Measurements from ENCODE around the gene CYBB. TPM values are rescaled to one million over a fixed set of nuclear protein-coding genes. Genes with fewer than 3 reads are reported as not detected.

The CYBB gene
- polyA plus RNA-seq, 1 of the 3 experiments (the other 2 are of a cell fraction), result not detected

DNA sequence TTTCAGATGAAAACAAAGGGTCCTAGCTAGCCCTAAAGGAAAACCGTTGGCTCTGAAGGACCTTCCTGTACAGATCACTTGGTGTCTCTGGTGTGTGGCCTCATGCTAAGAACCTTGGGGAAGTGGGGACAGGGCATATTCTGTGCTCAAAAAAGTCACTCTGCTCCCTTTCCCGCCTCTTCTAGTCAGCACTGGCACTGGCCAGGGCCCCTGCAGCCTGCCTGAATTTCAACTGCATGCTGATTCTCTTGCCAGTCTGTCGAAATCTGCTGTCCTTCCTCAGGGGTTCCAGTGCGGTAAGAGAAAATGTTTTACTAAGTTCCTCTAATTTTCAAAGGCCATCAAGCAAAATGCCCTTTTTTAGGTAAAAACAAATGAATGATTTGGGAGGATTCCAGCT is 3.4 kb downstream of the CYBB start:
- Histone ChIP-seq H3K9ac (no peak overlapping the region), H3K9me2 (no peaks in the 10 kb centered on the region), H3K4me2 (no peak overlapping the region), H3K4me3 (ENCODE audit: low read depth in 2 of 2, low read length in 1 of 2) (no peak overlapping the region), H4K20me1 (ENCODE audit: insufficient read depth) (no peaks in the 10 kb centered on the region), H3K27me3 (ENCODE audit: insufficient read depth) (peaks cover 12% of the 10 kb centered on the region; the same call in 1 of the 2 replicates), H3K79me2 (ENCODE audit: insufficient read depth) (no peaks in the 10 kb centered on the region), H3K4me1 (ENCODE audit: control insufficient read depth in 1 of 2, insufficient read depth in 2 of 2, low read depth in 1 of 2, low read length in 1 of 2) (no peaks in the 10 kb centered on the region), H2AFZ (ENCODE audit: low read depth) (no peak overlapping the region), H3K36me3 (replicated peaks in 1 of 2; ENCODE audit: control insufficient read depth in 1 of 2, insufficient read depth in 2 of 2, low read length in 1 of 2) (no peaks in the 10 kb centered on the region), H3K9me3 (no peaks in the 10 kb centered on the region), H3K27ac (ENCODE audit: low read depth in 2 of 2, low read length in 1 of 2) (no peak overlapping the region), H3F3A (replicated peaks; ENCODE audit: insufficient read depth) (no peaks in the 10 kb centered on the region)
- no peak for TF ChIP-seq FOXJ3 (CRISPR knock-in tag; IDR thresholded peaks at IDR 0.05)
- no peak for TF ChIP-seq EZH2phosphoT487 (IDR thresholded peaks at IDR 0.05; ENCODE audit: borderline replicate concordance, low read depth)
- TF ChIP-seq, protein P1, sequence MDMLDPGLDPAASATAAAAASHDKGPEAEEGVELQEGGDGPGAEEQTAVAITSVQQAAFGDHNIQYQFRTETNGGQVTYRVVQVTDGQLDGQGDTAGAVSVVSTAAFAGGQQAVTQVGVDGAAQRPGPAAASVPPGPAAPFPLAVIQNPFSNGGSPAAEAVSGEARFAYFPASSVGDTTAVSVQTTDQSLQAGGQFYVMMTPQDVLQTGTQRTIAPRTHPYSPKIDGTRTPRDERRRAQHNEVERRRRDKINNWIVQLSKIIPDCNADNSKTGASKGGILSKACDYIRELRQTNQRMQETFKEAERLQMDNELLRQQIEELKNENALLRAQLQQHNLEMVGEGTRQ (IDR thresholded peaks at IDR 0.05; ENCODE audit: borderline replicate concordance, low read depth, low read length), result no peak
- TF ChIP-seq, protein P2, sequence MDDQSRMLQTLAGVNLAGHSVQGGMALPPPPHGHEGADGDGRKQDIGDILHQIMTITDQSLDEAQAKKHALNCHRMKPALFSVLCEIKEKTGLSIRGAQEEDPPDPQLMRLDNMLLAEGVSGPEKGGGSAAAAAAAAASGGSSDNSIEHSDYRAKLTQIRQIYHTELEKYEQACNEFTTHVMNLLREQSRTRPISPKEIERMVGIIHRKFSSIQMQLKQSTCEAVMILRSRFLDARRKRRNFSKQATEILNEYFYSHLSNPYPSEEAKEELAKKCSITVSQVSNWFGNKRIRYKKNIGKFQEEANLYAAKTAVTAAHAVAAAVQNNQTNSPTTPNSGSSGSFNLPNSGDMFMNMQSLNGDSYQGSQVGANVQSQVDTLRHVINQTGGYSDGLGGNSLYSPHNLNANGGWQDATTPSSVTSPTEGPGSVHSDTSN (IDR thresholded peaks at IDR 0.05), result no peak
- no peak for TF ChIP-seq GATA2 (CRISPR knock-in tag; IDR thresholded peaks at IDR 0.05)
- 5% methylated on average over 4 of the region's 4 CpGs for WGBS (ENCODE audit: low lambda C conversion rate)
- ChIA-PET CTCF (no interaction called here), POLR2A (no interaction called here)
- no peak for DNase-seq

DNA sequence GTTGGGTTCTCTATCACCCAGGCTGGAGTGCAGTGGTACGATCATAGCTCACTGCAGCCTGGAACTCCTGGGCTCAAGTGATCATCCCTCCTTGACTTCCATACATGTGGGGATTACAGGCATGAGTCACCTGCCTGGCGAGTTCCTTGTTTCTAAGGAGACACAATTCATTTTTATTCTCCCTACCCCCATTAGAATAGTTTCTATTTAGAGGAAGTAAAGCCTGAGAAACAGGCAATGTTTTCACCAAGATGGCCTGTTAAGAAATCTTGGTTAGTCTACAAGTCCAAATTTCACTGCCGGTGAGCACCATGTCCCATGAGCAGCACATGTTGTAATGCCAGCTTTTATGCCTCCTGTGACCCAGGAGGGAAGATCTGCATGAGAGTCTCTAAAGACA is 5.7 kb downstream of the CYBB start:
- no peaks in the 10 kb centered on the region for H3K4me1 ChIP-seq (ENCODE audit: control insufficient read depth in 1 of 2, insufficient read depth in 2 of 2, low read depth in 1 of 2, low read length in 1 of 2)
- no peak overlapping the region for H3K4me3 ChIP-seq (ENCODE audit: low read depth in 2 of 2, low read length in 1 of 2)
- no peak for DNase-seq
- no peaks in the 10 kb centered on the region for H3K36me3 ChIP-seq (replicated peaks in 1 of 2; ENCODE audit: control insufficient read depth in 1 of 2, insufficient read depth in 2 of 2, low read length in 1 of 2)
- ChIA-PET CTCF (no interaction called here), POLR2A (no interaction called here)
- H3K79me2 ChIP-seq (ENCODE audit: insufficient read depth), result no peaks in the 10 kb centered on the region
- no peak overlapping the region for H3K4me2 ChIP-seq
- no peaks in the 10 kb centered on the region for H3F3A ChIP-seq (replicated peaks; ENCODE audit: insufficient read depth)
- no peak for TF ChIP-seq TCF12 (IDR thresholded peaks at IDR 0.05)
- TF ChIP-seq, protein P3, sequence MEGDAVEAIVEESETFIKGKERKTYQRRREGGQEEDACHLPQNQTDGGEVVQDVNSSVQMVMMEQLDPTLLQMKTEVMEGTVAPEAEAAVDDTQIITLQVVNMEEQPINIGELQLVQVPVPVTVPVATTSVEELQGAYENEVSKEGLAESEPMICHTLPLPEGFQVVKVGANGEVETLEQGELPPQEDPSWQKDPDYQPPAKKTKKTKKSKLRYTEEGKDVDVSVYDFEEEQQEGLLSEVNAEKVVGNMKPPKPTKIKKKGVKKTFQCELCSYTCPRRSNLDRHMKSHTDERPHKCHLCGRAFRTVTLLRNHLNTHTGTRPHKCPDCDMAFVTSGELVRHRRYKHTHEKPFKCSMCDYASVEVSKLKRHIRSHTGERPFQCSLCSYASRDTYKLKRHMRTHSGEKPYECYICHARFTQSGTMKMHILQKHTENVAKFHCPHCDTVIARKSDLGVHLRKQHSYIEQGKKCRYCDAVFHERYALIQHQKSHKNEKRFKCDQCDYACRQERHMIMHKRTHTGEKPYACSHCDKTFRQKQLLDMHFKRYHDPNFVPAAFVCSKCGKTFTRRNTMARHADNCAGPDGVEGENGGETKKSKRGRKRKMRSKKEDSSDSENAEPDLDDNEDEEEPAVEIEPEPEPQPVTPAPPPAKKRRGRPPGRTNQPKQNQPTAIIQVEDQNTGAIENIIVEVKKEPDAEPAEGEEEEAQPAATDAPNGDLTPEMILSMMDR (IDR thresholded peaks at IDR 0.05), result no peak
- TF ChIP-seq RXRA (IDR thresholded peaks at IDR 0.05; ENCODE audit: borderline replicate concordance, low read depth), result no peak
- TF ChIP-seq FOXM1 (IDR thresholded peaks at IDR 0.05; ENCODE audit: low read depth), result no peak
- TF ChIP-seq, protein P4, sequence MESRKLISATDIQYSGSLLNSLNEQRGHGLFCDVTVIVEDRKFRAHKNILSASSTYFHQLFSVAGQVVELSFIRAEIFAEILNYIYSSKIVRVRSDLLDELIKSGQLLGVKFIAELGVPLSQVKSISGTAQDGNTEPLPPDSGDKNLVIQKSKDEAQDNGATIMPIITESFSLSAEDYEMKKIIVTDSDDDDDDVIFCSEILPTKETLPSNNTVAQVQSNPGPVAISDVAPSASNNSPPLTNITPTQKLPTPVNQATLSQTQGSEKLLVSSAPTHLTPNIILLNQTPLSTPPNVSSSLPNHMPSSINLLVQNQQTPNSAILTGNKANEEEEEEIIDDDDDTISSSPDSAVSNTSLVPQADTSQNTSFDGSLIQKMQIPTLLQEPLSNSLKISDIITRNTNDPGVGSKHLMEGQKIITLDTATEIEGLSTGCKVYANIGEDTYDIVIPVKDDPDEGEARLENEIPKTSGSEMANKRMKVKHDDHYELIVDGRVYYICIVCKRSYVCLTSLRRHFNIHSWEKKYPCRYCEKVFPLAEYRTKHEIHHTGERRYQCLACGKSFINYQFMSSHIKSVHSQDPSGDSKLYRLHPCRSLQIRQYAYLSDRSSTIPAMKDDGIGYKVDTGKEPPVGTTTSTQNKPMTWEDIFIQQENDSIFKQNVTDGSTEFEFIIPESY (IDR thresholded peaks at IDR 0.05; ENCODE audit: borderline replicate concordance, low read depth), result no peak
- TF ChIP-seq GATA2 (CRISPR knock-in tag; IDR thresholded peaks at IDR 0.05), result no peak
- no peak for TF ChIP-seq YY1 (IDR thresholded peaks at IDR 0.05; ENCODE audit: low read depth)
- no peak for TF ChIP-seq RAD21 (IDR thresholded peaks at IDR 0.05; ENCODE audit: low read length)
- no peak for TF ChIP-seq FOXJ3 (CRISPR knock-in tag; IDR thresholded peaks at IDR 0.05)
- no peak for TF ChIP-seq GABPA (IDR thresholded peaks at IDR 0.05; ENCODE audit: low read depth)
- no peak for TF ChIP-seq JUND (IDR thresholded peaks at IDR 0.05)
- TF ChIP-seq RCOR1 (IDR thresholded peaks at IDR 0.05; ENCODE audit: low read length), result no peak
- no peak for TF ChIP-seq EP300 (IDR thresholded peaks at IDR 0.05; ENCODE audit: borderline replicate concordance in 1 of 2, low read depth in 1 of 2, low read length in 1 of 2)
- peaks cover 12% of the 10 kb centered on the region; the same call in 1 of the 2 replicates for H3K27me3 ChIP-seq (ENCODE audit: insufficient read depth)
- H3K9ac ChIP-seq, result no peak overlapping the region
- H3K9me3 ChIP-seq, result no peaks in the 10 kb centered on the region
- no peak overlapping the region for H2AFZ ChIP-seq (ENCODE audit: low read depth)
- WGBS (ENCODE audit: low lambda C conversion rate), result 17% methylated on average over 3 of the region's 3 CpGs
- no peaks in the 10 kb centered on the region for H3K9me2 ChIP-seq
- no peak overlapping the region for H3K27ac ChIP-seq (ENCODE audit: low read depth in 2 of 2, low read length in 1 of 2)
- no peaks in the 10 kb centered on the region for H4K20me1 ChIP-seq (ENCODE audit: insufficient read depth)

Measured in SK-N-SH (cell line).